Tibial nerve (tissue), 4 donors: Measurements from ENCODE around the gene EIF4ENIF1.

Experiments used
- CTCF ChIP-seq, 5 experiments: fragments of 200-600 bp in 3 of 5; fragments of 450-650 bp in 2 of 5; sonication (generic) in 3 of 5; IDR thresholded peaks; one replicate each; pipeline ENCODE4 v1.5.1; 2016 to 2019; ENCODE audit warnings: antibody characterized with exemption in 5 of 5, mild to moderate bottlenecking in 3 of 5, moderate library complexity in 2 of 5
- EP300 ChIP-seq, 2 donors: sonication (generic); formaldehyde crosslinking; IDR thresholded peaks; one replicate each; pipeline ENCODE4 v1.6.1; 2017; ENCODE audit warnings: antibody characterized with exemption in 2 of 2, mild to moderate bottlenecking in 1 of 2

- TF ChIP-seq CTCF (IDR thresholded peaks at IDR 0.05): no peak
- TF ChIP-seq EP300 (IDR thresholded peaks at IDR 0.05): no peak
Measured at GRCh38 chr22:31497148-31497938, 7.7 kb upstream of the EIF4ENIF1 start.
